ENCODE measurements around the gene UBL7. TPM values are rescaled to one million over a fixed set of nuclear protein-coding genes. Genes with fewer than 3 reads are reported as not detected.

The UBL7 gene
- total and polyA plus RNA-seq, 4 donors: 12.7 to 19.5 (median 18.2) TPM

GRCh38 chr15:74417225-74417624, 43.7 kb downstream of the UBL7 start:
- no peaks in the 10 kb centered on the region for H3K27me3 ChIP-seq (ENCODE audit: control insufficient read depth in 4 of 4, insufficient read depth in 4 of 4, low read length in 3 of 4)
- no peaks in the 10 kb centered on the region for H3K36me3 ChIP-seq (ENCODE audit: control insufficient read depth in 4 of 4, insufficient read depth in 3 of 4, low read depth in 1 of 4, low read length in 3 of 4)
- TF ChIP-seq, protein P1, sequence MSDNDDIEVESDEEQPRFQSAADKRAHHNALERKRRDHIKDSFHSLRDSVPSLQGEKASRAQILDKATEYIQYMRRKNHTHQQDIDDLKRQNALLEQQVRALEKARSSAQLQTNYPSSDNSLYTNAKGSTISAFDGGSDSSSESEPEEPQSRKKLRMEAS (IDR thresholded peaks at IDR 0.05): no peak
- TF ChIP-seq REST (IDR thresholded peaks at IDR 0.05): no peak
- TF ChIP-seq RAD21 (IDR thresholded peaks at IDR 0.05): no peak
- no peak for TF ChIP-seq TAF1 (conservative IDR thresholded peaks at IDR 0.05)
- no peak for TF ChIP-seq JUND (IDR thresholded peaks at IDR 0.05)
- no peak for TF ChIP-seq CTCF (IDR thresholded peaks at IDR 0.05; ENCODE audit: low read depth, low read length, missing input control)
- no peak for TF ChIP-seq FOXA2 (IDR thresholded peaks at IDR 0.05)
- TF ChIP-seq ATF3 (IDR thresholded peaks at IDR 0.05): no peak
- TF ChIP-seq NR2F2 (IDR thresholded peaks at IDR 0.05): no peak
- TF ChIP-seq GABPA (IDR thresholded peaks at IDR 0.05 in 1 of 2, conservative IDR thresholded peaks at IDR 0.05 in 1 of 2): no peak
- TF ChIP-seq YY1 (IDR thresholded peaks at IDR 0.05): no peak
- no peak for TF ChIP-seq HNF4A (conservative IDR thresholded peaks at IDR 0.05)
- TF ChIP-seq EGR1 (IDR thresholded peaks at IDR 0.05; ENCODE audit: low read depth in 2 of 2): no peak
- TF ChIP-seq, protein P2, sequence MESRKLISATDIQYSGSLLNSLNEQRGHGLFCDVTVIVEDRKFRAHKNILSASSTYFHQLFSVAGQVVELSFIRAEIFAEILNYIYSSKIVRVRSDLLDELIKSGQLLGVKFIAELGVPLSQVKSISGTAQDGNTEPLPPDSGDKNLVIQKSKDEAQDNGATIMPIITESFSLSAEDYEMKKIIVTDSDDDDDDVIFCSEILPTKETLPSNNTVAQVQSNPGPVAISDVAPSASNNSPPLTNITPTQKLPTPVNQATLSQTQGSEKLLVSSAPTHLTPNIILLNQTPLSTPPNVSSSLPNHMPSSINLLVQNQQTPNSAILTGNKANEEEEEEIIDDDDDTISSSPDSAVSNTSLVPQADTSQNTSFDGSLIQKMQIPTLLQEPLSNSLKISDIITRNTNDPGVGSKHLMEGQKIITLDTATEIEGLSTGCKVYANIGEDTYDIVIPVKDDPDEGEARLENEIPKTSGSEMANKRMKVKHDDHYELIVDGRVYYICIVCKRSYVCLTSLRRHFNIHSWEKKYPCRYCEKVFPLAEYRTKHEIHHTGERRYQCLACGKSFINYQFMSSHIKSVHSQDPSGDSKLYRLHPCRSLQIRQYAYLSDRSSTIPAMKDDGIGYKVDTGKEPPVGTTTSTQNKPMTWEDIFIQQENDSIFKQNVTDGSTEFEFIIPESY (IDR thresholded peaks at IDR 0.05): no peak
- TF ChIP-seq RXRA (IDR thresholded peaks at IDR 0.05): no peak
- TF ChIP-seq FOXA1 (IDR thresholded peaks at IDR 0.05): no peak
- no peak for TF ChIP-seq SP1 (IDR thresholded peaks at IDR 0.05)
- TF ChIP-seq HNF4G (IDR thresholded peaks at IDR 0.05): no peak
- H3K9me3 ChIP-seq (ENCODE audit: control insufficient read depth in 4 of 4, low read length in 3 of 4): no peaks in the 10 kb centered on the region
- WGBS: 97% methylated on average over 13 of the region's 13 CpGs
- H3K9ac ChIP-seq (ENCODE audit: low read depth in 1 of 2, low read length in 2 of 2): no peak overlapping the region
- H3K4me1 ChIP-seq (ENCODE audit: control insufficient read depth in 4 of 4, insufficient read depth in 4 of 4, low read length in 3 of 4): peaks cover 0 to 7% (median 2%) of the 10 kb centered on the region in 4 donors
- DNase-seq (ENCODE audit: low spot score): no peak
- no peak overlapping the region for H3K27ac ChIP-seq (ENCODE audit: low read depth in 1 of 2, low read length in 2 of 2)
- H3K4me3 ChIP-seq (ENCODE audit: low read depth in 1 of 3, low read length in 3 of 3): no peak overlapping the region
